Measurements from ENCODE around the gene SLN. TPM values are rescaled to one million over a fixed set of nuclear protein-coding genes. Genes with fewer than 3 reads are reported as not detected.

Gene SLN
- total RNA-seq, 1 donor from 2014 or later = not detected

DNA sequence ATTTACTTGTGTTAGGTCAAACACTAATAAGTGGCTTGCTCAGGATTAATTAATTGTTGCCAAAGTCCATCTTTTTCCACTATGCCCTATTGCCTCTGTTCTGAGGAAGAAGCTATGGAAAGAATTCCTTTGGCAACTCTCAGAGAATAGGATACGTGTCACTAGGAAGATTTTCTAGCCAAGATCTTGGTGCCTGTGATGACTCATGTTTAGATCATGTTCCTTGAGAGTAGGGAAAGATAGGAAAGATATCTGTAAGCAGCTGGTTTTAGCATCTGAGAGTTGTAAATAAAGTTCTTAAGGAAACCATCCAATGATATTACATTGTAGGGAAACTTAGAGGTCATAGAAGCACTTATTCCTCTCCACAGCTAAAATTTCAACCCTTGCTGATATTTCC lies 15.7 kb downstream of the SLN start:
- Mint-ChIP-seq H3K36me3 (ENCODE audit: low read depth) (no peaks in the 10 kb centered on the region), H3K4me3 (no peak overlapping the region), H3K27ac (no peak overlapping the region), H3K4me1 (no peaks in the 10 kb centered on the region), H3K27me3 (peaks cover 29% of the 10 kb centered on the region), H3K9me3 (peaks cover 3% of the 10 kb centered on the region)
- no peak for ATAC-seq (ENCODE audit: low read depth)
- TF ChIP-seq, protein P1, sequence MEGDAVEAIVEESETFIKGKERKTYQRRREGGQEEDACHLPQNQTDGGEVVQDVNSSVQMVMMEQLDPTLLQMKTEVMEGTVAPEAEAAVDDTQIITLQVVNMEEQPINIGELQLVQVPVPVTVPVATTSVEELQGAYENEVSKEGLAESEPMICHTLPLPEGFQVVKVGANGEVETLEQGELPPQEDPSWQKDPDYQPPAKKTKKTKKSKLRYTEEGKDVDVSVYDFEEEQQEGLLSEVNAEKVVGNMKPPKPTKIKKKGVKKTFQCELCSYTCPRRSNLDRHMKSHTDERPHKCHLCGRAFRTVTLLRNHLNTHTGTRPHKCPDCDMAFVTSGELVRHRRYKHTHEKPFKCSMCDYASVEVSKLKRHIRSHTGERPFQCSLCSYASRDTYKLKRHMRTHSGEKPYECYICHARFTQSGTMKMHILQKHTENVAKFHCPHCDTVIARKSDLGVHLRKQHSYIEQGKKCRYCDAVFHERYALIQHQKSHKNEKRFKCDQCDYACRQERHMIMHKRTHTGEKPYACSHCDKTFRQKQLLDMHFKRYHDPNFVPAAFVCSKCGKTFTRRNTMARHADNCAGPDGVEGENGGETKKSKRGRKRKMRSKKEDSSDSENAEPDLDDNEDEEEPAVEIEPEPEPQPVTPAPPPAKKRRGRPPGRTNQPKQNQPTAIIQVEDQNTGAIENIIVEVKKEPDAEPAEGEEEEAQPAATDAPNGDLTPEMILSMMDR (IDR thresholded peaks at IDR 0.05) = no peak
- ChIA-PET CTCF (no interaction called here), POLR2A (no interaction called here)
- intact Hi-C loops (cut with micrococcal nuclease) = no loop called here
- no peak for DNase-seq

DNA sequence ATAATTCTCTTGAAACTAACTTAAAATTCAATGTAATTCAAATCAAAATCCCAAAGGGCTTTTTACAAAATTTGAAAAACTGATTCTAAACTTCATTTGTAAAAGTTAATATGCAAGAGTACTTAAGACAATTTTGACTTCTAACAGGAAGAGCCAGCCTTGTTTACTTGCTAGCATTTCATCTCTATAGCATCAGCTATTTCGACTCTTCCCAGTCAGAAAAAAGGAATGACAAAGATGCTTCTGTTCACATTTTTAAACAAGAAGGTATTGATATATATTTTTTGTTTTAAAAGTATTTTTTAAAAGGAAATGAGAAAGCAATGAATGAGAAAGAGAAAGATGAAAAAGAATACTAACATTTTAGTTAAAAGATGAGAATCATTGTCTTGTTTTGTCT lies 16.4 kb downstream of the SLN start:
- H3K4me1 Mint-ChIP-seq = no peaks in the 10 kb centered on the region
- peaks cover 3% of the 10 kb centered on the region for H3K9me3 Mint-ChIP-seq
- TF ChIP-seq, protein P1 (IDR thresholded peaks at IDR 0.05) = no peak
- POLR2A ChIA-PET = no interaction called here
- no peak overlapping the region for H3K27ac Mint-ChIP-seq
- DNase-seq = no peak
- peaks cover 26% of the 10 kb centered on the region for H3K27me3 Mint-ChIP-seq
- no peak overlapping the region for H3K4me3 Mint-ChIP-seq
- no peaks in the 10 kb centered on the region for H3K36me3 Mint-ChIP-seq (ENCODE audit: low read depth)
- intact Hi-C loops (cut with micrococcal nuclease) = no loop called here
- CTCF ChIA-PET = no interaction called here
- ATAC-seq (ENCODE audit: low read depth) = no peak

DNA sequence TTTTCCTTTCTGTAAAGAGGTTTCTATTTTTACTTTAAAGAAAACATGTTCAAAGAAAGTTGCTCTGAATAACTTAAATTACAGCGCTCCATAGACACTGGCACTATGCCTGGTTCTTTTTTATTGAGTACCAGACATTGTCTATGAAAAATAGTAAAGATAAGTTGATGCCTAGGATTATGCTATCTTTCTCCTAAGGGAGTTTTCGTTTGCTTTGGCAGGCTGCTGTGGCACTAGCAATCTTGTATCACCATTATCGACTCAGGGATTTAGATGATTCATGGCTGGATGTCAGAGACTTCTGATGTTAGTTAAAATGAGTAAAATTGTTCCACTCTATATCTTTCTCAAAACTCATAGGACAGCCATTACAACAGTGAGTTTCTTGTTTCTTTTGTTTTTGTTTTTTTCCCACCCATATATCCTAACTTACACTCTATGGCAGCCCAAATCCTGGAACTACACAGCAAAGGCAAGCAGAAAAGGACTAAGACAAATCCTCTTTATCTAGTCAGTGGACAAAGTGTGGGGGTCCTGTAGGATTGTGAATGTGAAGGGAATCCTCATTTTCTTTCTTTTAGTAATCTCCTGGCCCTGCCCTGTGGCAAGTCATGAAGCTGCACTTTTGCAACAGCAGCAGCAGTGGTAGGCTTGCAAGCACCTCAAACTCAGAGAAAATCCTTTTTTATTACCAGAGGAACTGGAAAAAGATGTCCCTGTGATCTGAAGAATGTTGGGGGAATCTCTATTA lies 20.7 kb downstream of the SLN start:
- ATAC-seq (ENCODE audit: low read depth) (no peak), DNase-seq (no peak)
- Mint-ChIP-seq H3K4me3 (no peak overlapping the region), H3K27ac (no peak overlapping the region), H3K9me3 (peaks cover 3% of the 10 kb centered on the region), H3K36me3 (ENCODE audit: low read depth) (no peaks in the 10 kb centered on the region), H3K4me1 (peaks cover 3% of the 10 kb centered on the region), H3K27me3 (peaks cover 12% of the 10 kb centered on the region)
- CTCF ChIA-PET = interaction anchor here (1.7 kb wide), 1 partner anchor 119 kb away, joined by 3 read pairs; no protein-coding TSS in a partner anchor
- TF ChIP-seq, protein P1 (IDR thresholded peaks at IDR 0.05) = no peak
- intact Hi-C loops (cut with micrococcal nuclease) = no loop called here
- POLR2A ChIA-PET = no interaction called here

GRCh38 chr11:107689317-107690202 lies 22.3 kb downstream of the SLN start:
- H3K4me3 Mint-ChIP-seq = no peak overlapping the region
- H3K9me3 Mint-ChIP-seq = peaks cover 3% of the 10 kb centered on the region
- H3K27ac Mint-ChIP-seq = no peak overlapping the region
- intact Hi-C loops (cut with micrococcal nuclease) = loop anchor here (1.0 to 5.0 kb wide), 4 partner anchors 113 to 1532 kb away; no protein-coding TSS in a partner anchor
- DNase-seq = peak; percentile 18
- H3K36me3 Mint-ChIP-seq (ENCODE audit: low read depth) = no peaks in the 10 kb centered on the region
- CTCF ChIA-PET = interaction anchor here (0.8 to 3.1 kb wide), 13 partner anchors 9 to 143 kb away, joined by 3 to 46 read pairs (median 5); no protein-coding TSS in a partner anchor
- POLR2A ChIA-PET = interaction anchor here (0.9 to 1.0 kb wide), 2 partner anchors 124 to 126 kb away, joined by 3 to 4 read pairs; partner anchors contain the start of gene ALKBH8
- ATAC-seq (ENCODE audit: low read depth) = peak; percentile 47
- TF ChIP-seq, protein P1 (IDR thresholded peaks at IDR 0.05) = no peak
- H3K4me1 Mint-ChIP-seq = peaks cover 3% of the 10 kb centered on the region
- peaks cover 12% of the 10 kb centered on the region for H3K27me3 Mint-ChIP-seq

Measured in activated B cell treated with CpG ODN at 0.5 μM for 24 hours (primary cell).